Central memory CD8-positive, alpha-beta T cell (primary cell): ENCODE results near the gene CCSER2.

Source experiments
- ATAC-seq: fragments of 150-1000 bp; cut with Tn5 transposase; replicated peaks from 2 replicates; pipeline ENCODE4 v1.10.0; 2022; ENCODE audit warnings: mild to moderate bottlenecking, moderate FRiP score, moderate number of reproducible peaks; ENCODE audit not compliant: poor library complexity, severe bottlenecking; ENCODE audit errors: extremely low read depth
- DNase-seq, 2 donors: peaks; one replicate each; pipeline ENCODE4 v3.0.0; 2021; ENCODE audit warnings: low spot score in 2 of 2
- H3K27ac Mint-ChIP-seq: one replicate; pipeline ENCODE4 v1.8.0; 2022; ENCODE audit warnings: low read depth, mild to moderate bottlenecking, moderate library complexity, mixed read lengths
- H3K27me3 Mint-ChIP-seq: one replicate; pipeline ENCODE4 v1.8.0; 2022; ENCODE audit warnings: mixed read lengths
- H3K36me3 Mint-ChIP-seq: one replicate; pipeline ENCODE4 v1.8.0; 2022; ENCODE audit warnings: mild to moderate bottlenecking, moderate library complexity, mixed read lengths; ENCODE audit not compliant: insufficient read depth
- H3K4me1 Mint-ChIP-seq: one replicate; pipeline ENCODE4 v1.8.0; 2022; ENCODE audit warnings: mixed read lengths
- H3K4me3 Mint-ChIP-seq: one replicate; pipeline ENCODE4 v1.8.0; 2022; ENCODE audit warnings: mild to moderate bottlenecking, moderate library complexity, mixed read lengths
- H3K9me3 Mint-ChIP-seq: one replicate; pipeline ENCODE4 v1.8.0; 2022; ENCODE audit warnings: mixed read lengths

The CCSER2 gene

GRCh38 chr10:84375881-84376280, 47.5 kb downstream of the CCSER2 start:
- DNase-seq, result no peak
- peaks cover 39% of the 10 kb centered on the region for H3K36me3 Mint-ChIP-seq
- H3K27ac Mint-ChIP-seq, result peak overlapping the region; percentile 91

GRCh38 chr10:84388148-84388547, 59.8 kb downstream of the CCSER2 start:
- Mint-ChIP-seq H3K27ac (no peak overlapping the region), H3K4me1 (peaks cover 70% of the 10 kb centered on the region), H3K36me3 (peaks cover 45% of the 10 kb centered on the region), H3K4me3 (no peak overlapping the region), H3K9me3 (no peaks in the 10 kb centered on the region), H3K27me3 (no peaks in the 10 kb centered on the region)
- DNase-seq (no peak), ATAC-seq (no peak)

More at GRCh38 chr10:84375881-84376280, 47.5 kb downstream of the CCSER2 start:
- peaks cover 43% of the 10 kb centered on the region for H3K4me1 Mint-ChIP-seq
- H3K9me3 Mint-ChIP-seq, result no peaks in the 10 kb centered on the region
- no peaks in the 10 kb centered on the region for H3K27me3 Mint-ChIP-seq
- H3K4me3 Mint-ChIP-seq, result no peak overlapping the region
- ATAC-seq, result no peak

- DNase-seq, result no peak
- Mint-ChIP-seq H3K9me3 (no peaks in the 10 kb centered on the region), H3K4me3 (no peak overlapping the region), H3K27ac (no peak overlapping the region), H3K4me1 (peaks cover 74% of the 10 kb centered on the region), H3K27me3 (no peaks in the 10 kb centered on the region), H3K36me3 (peaks cover 29% of the 10 kb centered on the region)
- no peak for ATAC-seq
These were observed 62.0 kb downstream of the CCSER2 start for GRCh38 chr10:84390364-84390763.

- H3K9me3 Mint-ChIP-seq, result no peaks in the 10 kb centered on the region
- DNase-seq, result no peak
- no peaks in the 10 kb centered on the region for H3K27me3 Mint-ChIP-seq
- ATAC-seq, result no peak
- no peak overlapping the region for H3K27ac Mint-ChIP-seq
- H3K36me3 Mint-ChIP-seq, result peaks cover 28% of the 10 kb centered on the region
- H3K4me1 Mint-ChIP-seq, result peaks cover 75% of the 10 kb centered on the region
- H3K4me3 Mint-ChIP-seq, result no peak overlapping the region
These were observed 62.9 kb downstream of the CCSER2 start for GRCh38 chr10:84391326-84391725.

- Mint-ChIP-seq H3K4me1 (peaks cover 80% of the 10 kb centered on the region), H3K4me3 (no peak overlapping the region), H3K9me3 (no peaks in the 10 kb centered on the region), H3K27ac (no peak overlapping the region), H3K36me3 (peaks cover 28% of the 10 kb centered on the region), H3K27me3 (no peaks in the 10 kb centered on the region)
- DNase-seq (no peak), ATAC-seq (no peak)
These were observed 63.8 kb downstream of the CCSER2 start for GRCh38 chr10:84392181-84392580.

GRCh38 chr10:84395581-84395980, 67.2 kb downstream of the CCSER2 start:
- Mint-ChIP-seq H3K4me3 (no peak overlapping the region), H3K36me3 (peaks cover 17% of the 10 kb centered on the region), H3K27ac (no peak overlapping the region), H3K9me3 (peaks cover 5% of the 10 kb centered on the region), H3K27me3 (no peaks in the 10 kb centered on the region), H3K4me1 (peaks cover 69% of the 10 kb centered on the region)
- ATAC-seq, result no peak
- DNase-seq, result no peak

GRCh38 chr10:84397735-84398144, 69.4 kb downstream of the CCSER2 start:
- Mint-ChIP-seq H3K4me1 (peaks cover 64% of the 10 kb centered on the region), H3K4me3 (no peak overlapping the region), H3K9me3 (peaks cover 5% of the 10 kb centered on the region), H3K27ac (no peak overlapping the region), H3K36me3 (peaks cover 7% of the 10 kb centered on the region), H3K27me3 (no peaks in the 10 kb centered on the region)
- no peak for ATAC-seq
- no peak for DNase-seq

- H3K36me3 Mint-ChIP-seq, result peaks cover 7% of the 10 kb centered on the region
- DNase-seq, result no peak
- H3K9me3 Mint-ChIP-seq, result peaks cover 5% of the 10 kb centered on the region
- H3K4me1 Mint-ChIP-seq, result peaks cover 54% of the 10 kb centered on the region
- ATAC-seq, result no peak
- no peaks in the 10 kb centered on the region for H3K27me3 Mint-ChIP-seq
- no peak overlapping the region for H3K27ac Mint-ChIP-seq
- no peak overlapping the region for H3K4me3 Mint-ChIP-seq
These were observed 70.3 kb downstream of the CCSER2 start for GRCh38 chr10:84398696-84399095.

GRCh38 chr10:84401854-84402611, 73.6 kb downstream of the CCSER2 start:
- ATAC-seq (no peak), DNase-seq (no peak)
- Mint-ChIP-seq H3K36me3 (peaks cover 5% of the 10 kb centered on the region), H3K27ac (peak overlapping the region; percentile 63), H3K9me3 (peaks cover 5% of the 10 kb centered on the region), H3K27me3 (no peaks in the 10 kb centered on the region), H3K4me1 (peaks cover 56% of the 10 kb centered on the region), H3K4me3 (no peak overlapping the region)

- Mint-ChIP-seq H3K9me3 (peaks cover under 1% of the 10 kb centered on the region), H3K4me1 (peaks cover 59% of the 10 kb centered on the region), H3K27me3 (no peaks in the 10 kb centered on the region), H3K36me3 (peaks cover 4% of the 10 kb centered on the region), H3K4me3 (no peak overlapping the region), H3K27ac (peak overlapping the region; percentile 12)
- no peak for ATAC-seq
- no peak for DNase-seq
These were observed 76.4 kb downstream of the CCSER2 start for GRCh38 chr10:84404783-84405182.

GRCh38 chr10:84405662-84406061, 77.3 kb downstream of the CCSER2 start:
- H3K9me3 Mint-ChIP-seq, result no peaks in the 10 kb centered on the region
- peak overlapping the region; percentile 12 for H3K27ac Mint-ChIP-seq
- H3K4me1 Mint-ChIP-seq, result peaks cover 65% of the 10 kb centered on the region
- H3K27me3 Mint-ChIP-seq, result no peaks in the 10 kb centered on the region
- ATAC-seq, result no peak
- no peak for DNase-seq
- H3K36me3 Mint-ChIP-seq, result peaks cover 6% of the 10 kb centered on the region
- H3K4me3 Mint-ChIP-seq, result no peak overlapping the region

- H3K4me1 Mint-ChIP-seq, result peaks cover 65% of the 10 kb centered on the region
- H3K4me3 Mint-ChIP-seq, result no peak overlapping the region
- DNase-seq, result no peak
- no peaks in the 10 kb centered on the region for H3K27me3 Mint-ChIP-seq
- H3K36me3 Mint-ChIP-seq, result peaks cover 6% of the 10 kb centered on the region
- peaks cover 1% of the 10 kb centered on the region for H3K9me3 Mint-ChIP-seq
- peak overlapping the region; percentile 24 for H3K27ac Mint-ChIP-seq
- no peak for ATAC-seq
These were observed 78.2 kb downstream of the CCSER2 start for GRCh38 chr10:84406561-84406960.

- peaks cover 68% of the 10 kb centered on the region for H3K4me1 Mint-ChIP-seq
- no peak for ATAC-seq
- peaks cover 11% of the 10 kb centered on the region for H3K9me3 Mint-ChIP-seq
- DNase-seq, result no peak
- H3K4me3 Mint-ChIP-seq, result no peak overlapping the region
- no peaks in the 10 kb centered on the region for H3K27me3 Mint-ChIP-seq
- H3K36me3 Mint-ChIP-seq, result peaks cover 6% of the 10 kb centered on the region
- H3K27ac Mint-ChIP-seq, result peak overlapping the region; percentile 24
These were observed 79.1 kb downstream of the CCSER2 start for GRCh38 chr10:84407388-84408049.
